Measurements from ENCODE around the gene UNC13A. TPM values are rescaled to one million over a fixed set of nuclear protein-coding genes. Genes with fewer than 3 reads are reported as not detected.

Gene UNC13A
- polyA plus RNA-seq, 1 of the 3 experiments (the other 2 are of a cell fraction), result 0.38 TPM

GRCh38 chr19:17685451-17686022, 2.6 kb downstream of the UNC13A start:
- H3K4me2 ChIP-seq, result no peak overlapping the region
- no peaks in the 10 kb centered on the region for H3K9me2 ChIP-seq
- ChIA-PET CTCF (no interaction called here), POLR2A (no interaction called here)
- H2AFZ ChIP-seq (ENCODE audit: low read depth), result no peak overlapping the region
- no peaks in the 10 kb centered on the region for H3K36me3 ChIP-seq (replicated peaks in 1 of 2; ENCODE audit: control insufficient read depth in 1 of 2, insufficient read depth in 2 of 2, low read length in 1 of 2)
- DNase-seq, result no peak
- WGBS (ENCODE audit: low lambda C conversion rate), result 53% methylated on average over 4 of the region's 15 CpGs
- H3K27ac ChIP-seq (ENCODE audit: low read depth in 2 of 2, low read length in 1 of 2), result no peak overlapping the region
- no peaks in the 10 kb centered on the region for H3K9me3 ChIP-seq
- H3K27me3 ChIP-seq (ENCODE audit: insufficient read depth), result peaks cover 12% of the 10 kb centered on the region; the same call in 1 of the 2 replicates
- no peaks in the 10 kb centered on the region for H3K79me2 ChIP-seq (ENCODE audit: insufficient read depth)
- H3K4me3 ChIP-seq (ENCODE audit: low read depth in 2 of 2, low read length in 1 of 2), result no peak overlapping the region
- H3K4me1 ChIP-seq (ENCODE audit: control insufficient read depth in 1 of 2, insufficient read depth in 2 of 2, low read depth in 1 of 2, low read length in 1 of 2), result peaks cover 0 to 2% of the 10 kb centered on the region in 2 experiments; a peak in 1 of 4 replicates
- H3F3A ChIP-seq (replicated peaks; ENCODE audit: insufficient read depth), result no peaks in the 10 kb centered on the region
- TF ChIP-seq NRF1 (IDR thresholded peaks at IDR 0.05; ENCODE audit: low read depth, low read length) (no peak), EZH2phosphoT487 (IDR thresholded peaks at IDR 0.05; ENCODE audit: borderline replicate concordance, low read depth) (no peak), USF2 (IDR thresholded peaks at IDR 0.05; ENCODE audit: borderline replicate concordance, low read depth, low read length) (no peak), CHD2 (IDR thresholded peaks at IDR 0.05; ENCODE audit: low read length, partially characterized antibody) (no peak), IRF3 (IDR thresholded peaks at IDR 0.05; ENCODE audit: low read depth, low read length) (no peak), SIN3A (IDR thresholded peaks at IDR 0.05; ENCODE audit: borderline replicate concordance, low read depth, low read length) (no peak), MEF2A (IDR thresholded peaks at IDR 0.05; ENCODE audit: borderline replicate concordance, low read depth) (no peak), GABPA (IDR thresholded peaks at IDR 0.05; ENCODE audit: low read depth) (no peak), SMC3 (IDR thresholded peaks at IDR 0.05; ENCODE audit: low read depth, low read length) (no peak), GATA2 (CRISPR knock-in tag; IDR thresholded peaks at IDR 0.05) (no peak), MAX (IDR thresholded peaks at IDR 0.05; ENCODE audit: low read depth) (no peak), TAF1 (IDR thresholded peaks at IDR 0.05; ENCODE audit: borderline replicate concordance, low read depth, low read length) (no peak)
- TF ChIP-seq, protein P1, sequence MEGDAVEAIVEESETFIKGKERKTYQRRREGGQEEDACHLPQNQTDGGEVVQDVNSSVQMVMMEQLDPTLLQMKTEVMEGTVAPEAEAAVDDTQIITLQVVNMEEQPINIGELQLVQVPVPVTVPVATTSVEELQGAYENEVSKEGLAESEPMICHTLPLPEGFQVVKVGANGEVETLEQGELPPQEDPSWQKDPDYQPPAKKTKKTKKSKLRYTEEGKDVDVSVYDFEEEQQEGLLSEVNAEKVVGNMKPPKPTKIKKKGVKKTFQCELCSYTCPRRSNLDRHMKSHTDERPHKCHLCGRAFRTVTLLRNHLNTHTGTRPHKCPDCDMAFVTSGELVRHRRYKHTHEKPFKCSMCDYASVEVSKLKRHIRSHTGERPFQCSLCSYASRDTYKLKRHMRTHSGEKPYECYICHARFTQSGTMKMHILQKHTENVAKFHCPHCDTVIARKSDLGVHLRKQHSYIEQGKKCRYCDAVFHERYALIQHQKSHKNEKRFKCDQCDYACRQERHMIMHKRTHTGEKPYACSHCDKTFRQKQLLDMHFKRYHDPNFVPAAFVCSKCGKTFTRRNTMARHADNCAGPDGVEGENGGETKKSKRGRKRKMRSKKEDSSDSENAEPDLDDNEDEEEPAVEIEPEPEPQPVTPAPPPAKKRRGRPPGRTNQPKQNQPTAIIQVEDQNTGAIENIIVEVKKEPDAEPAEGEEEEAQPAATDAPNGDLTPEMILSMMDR (IDR thresholded peaks at IDR 0.05), result no peak
- no peaks in the 10 kb centered on the region; the same call in 1 of the 2 replicates for H4K20me1 ChIP-seq (ENCODE audit: insufficient read depth)
- H3K9ac ChIP-seq, result no peak overlapping the region
